OCI-LY1 (cell line): Measurements from ENCODE around the gene F2R.

Experiments used
- H2AFZ ChIP-seq: fragments of 200-600 bp; sonication (generic), shearing (Covaris generic); 2 replicates; pipeline ENCODE4 v1.6.0; 2014; ENCODE audit warnings: antibody characterized with exemption, mild to moderate bottlenecking, low read length
- H3F3A ChIP-seq: fragments of 200-600 bp; sonication (generic), shearing (Covaris generic); 2 replicates; pipeline ENCODE4 v1.6.0; 2014; ENCODE audit warnings: mild to moderate bottlenecking, antibody characterized with exemption, low read length, moderate library complexity; ENCODE audit not compliant: insufficient read depth
- H3K27ac ChIP-seq: fragments of 200-600 bp; sonication (generic); 2 replicates; pipeline ENCODE4 v1.5.1; 2014; ENCODE audit warnings: low read length, mixed run types, mild to moderate bottlenecking, low read depth; ENCODE audit not compliant: poor library complexity, severe bottlenecking
- H3K27me3 ChIP-seq: fragments of 200-600 bp; sonication (generic); 2 replicates; pipeline ENCODE4 v1.6.0; 2014; ENCODE audit warnings: antibody characterized with exemption, mild to moderate bottlenecking, low read length, moderate library complexity; ENCODE audit not compliant: insufficient read depth
- H3K36me3 ChIP-seq: fragments of 200-600 bp; sonication (generic); 2 replicates; pipeline ENCODE4 v1.6.1; 2014; ENCODE audit warnings: mild to moderate bottlenecking, antibody characterized with exemption, low read length, moderate library complexity, mixed read lengths; ENCODE audit not compliant: insufficient read depth
- H3K4me1 ChIP-seq: fragments of 200-600 bp; sonication (generic); 2 replicates; pipeline ENCODE4 v1.5.1; 2014; ENCODE audit warnings: mild to moderate bottlenecking, low read length, moderate library complexity; ENCODE audit not compliant: insufficient read depth, severe bottlenecking
- H3K4me2 ChIP-seq: fragments of 200-600 bp; sonication (generic), shearing (Covaris generic); 2 replicates; pipeline ENCODE4 v1.6.1; 2014; ENCODE audit warnings: low read length
- H3K4me3 ChIP-seq: fragments of 200-600 bp; sonication (generic); 2 replicates; pipeline ENCODE4 v1.5.1; 2014; ENCODE audit warnings: low read length, low read depth, mild to moderate bottlenecking, mixed read lengths; ENCODE audit not compliant: poor library complexity, severe bottlenecking
- H3K79me2 ChIP-seq: fragments of 200-600 bp; shearing (Covaris generic); 2 replicates; pipeline ENCODE4 v1.6.1; 2016; ENCODE audit warnings: mixed run types, low read length, mixed read lengths; ENCODE audit not compliant: insufficient read depth
- H3K9ac ChIP-seq: fragments of 200-600 bp; sonication (generic), shearing (Covaris generic); 2 replicates; pipeline ENCODE4 v1.6.1; 2014; ENCODE audit warnings: mild to moderate bottlenecking, low read length, mixed read lengths
- H3K9me2 ChIP-seq: fragments of 200-600 bp; sonication (generic), shearing (Covaris generic); 2 replicates; pipeline ENCODE4 v1.6.1; 2014; ENCODE audit warnings: low read depth, mild to moderate bottlenecking, low read length, mixed read lengths
- H3K9me3 ChIP-seq: fragments of 200-600 bp; shearing (Covaris generic); 2 replicates; pipeline ENCODE4 v1.6.1; 2014; ENCODE audit warnings: low read length, mixed read lengths
- H4K20me1 ChIP-seq: fragments of 200-600 bp; sonication (generic), shearing (Covaris generic); 2 replicates; pipeline ENCODE4 v1.6.0; 2016; ENCODE audit warnings: mild to moderate bottlenecking, low read length; ENCODE audit not compliant: insufficient read depth
- CTCF ChIP-seq: fragments of 200-600 bp; sonication (generic), shearing (Covaris generic); IDR thresholded peaks from 2 replicates; pipeline ENCODE4 v1.5.1; 2017; ENCODE audit warnings: mild to moderate bottlenecking, antibody characterized with exemption, low read length, moderate library complexity, mixed read lengths
- EZH2 ChIP-seq: fragments of 200-600 bp; sonication (generic), shearing (Covaris generic); IDR thresholded peaks from 2 replicates; pipeline ENCODE4 v1.8.0; 2017; ENCODE audit warnings: borderline replicate concordance, mixed run types, mild to moderate bottlenecking, antibody characterized with exemption, low read length, moderate library complexity, mixed read lengths

The F2R gene

DNA sequence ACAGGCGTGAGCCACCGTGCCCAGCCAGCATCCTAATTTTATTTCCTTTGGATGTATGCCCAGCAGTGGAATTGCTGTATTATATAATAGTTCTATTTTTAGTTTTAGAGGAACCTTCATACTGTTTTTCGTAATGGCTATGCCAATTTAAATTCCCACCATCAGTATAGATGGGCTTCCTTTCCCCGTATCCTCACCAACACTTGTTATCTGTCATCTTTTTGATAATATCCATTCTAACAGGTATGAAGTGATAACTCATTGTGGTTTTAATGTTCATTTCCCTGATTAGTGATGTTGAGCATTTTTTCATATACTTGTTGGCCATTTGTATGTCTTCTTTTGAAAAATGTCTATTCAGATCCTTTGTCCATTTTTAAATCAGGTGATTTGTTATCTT is 13.0 kb downstream of the F2R start:
- no peak overlapping the region for H3K9ac ChIP-seq
- H3K36me3 ChIP-seq = no peaks in the 10 kb centered on the region
- H4K20me1 ChIP-seq = no peaks in the 10 kb centered on the region
- no peaks in the 10 kb centered on the region for H3K4me1 ChIP-seq
- no peak overlapping the region for H3K4me3 ChIP-seq
- no peak overlapping the region for H2AFZ ChIP-seq
- TF ChIP-seq EZH2 (no peak), CTCF (no peak)
- H3K4me2 ChIP-seq = no peak overlapping the region
- H3K27me3 ChIP-seq = no peaks in the 10 kb centered on the region
- no peak overlapping the region for H3K27ac ChIP-seq
- H3K9me2 ChIP-seq = no peaks in the 10 kb centered on the region
- H3K79me2 ChIP-seq = no peaks in the 10 kb centered on the region
- H3K9me3 ChIP-seq = peaks cover 10% of the 10 kb centered on the region
- no peaks in the 10 kb centered on the region for H3F3A ChIP-seq

GRCh38 chr5:76729373-76730290 is 13.7 kb downstream of the F2R start:
- Histone ChIP-seq H4K20me1 (no peaks in the 10 kb centered on the region), H3K4me1 (no peaks in the 10 kb centered on the region), H3K27me3 (no peaks in the 10 kb centered on the region), H3F3A (no peaks in the 10 kb centered on the region), H3K4me2 (no peak overlapping the region), H3K36me3 (no peaks in the 10 kb centered on the region), H3K79me2 (no peaks in the 10 kb centered on the region), H2AFZ (no peak overlapping the region), H3K9me2 (no peaks in the 10 kb centered on the region), H3K27ac (no peak overlapping the region), H3K9me3 (peaks cover 10% of the 10 kb centered on the region), H3K4me3 (no peak overlapping the region), H3K9ac (no peak overlapping the region)
- TF ChIP-seq EZH2 (no peak), CTCF (no peak)

DNA sequence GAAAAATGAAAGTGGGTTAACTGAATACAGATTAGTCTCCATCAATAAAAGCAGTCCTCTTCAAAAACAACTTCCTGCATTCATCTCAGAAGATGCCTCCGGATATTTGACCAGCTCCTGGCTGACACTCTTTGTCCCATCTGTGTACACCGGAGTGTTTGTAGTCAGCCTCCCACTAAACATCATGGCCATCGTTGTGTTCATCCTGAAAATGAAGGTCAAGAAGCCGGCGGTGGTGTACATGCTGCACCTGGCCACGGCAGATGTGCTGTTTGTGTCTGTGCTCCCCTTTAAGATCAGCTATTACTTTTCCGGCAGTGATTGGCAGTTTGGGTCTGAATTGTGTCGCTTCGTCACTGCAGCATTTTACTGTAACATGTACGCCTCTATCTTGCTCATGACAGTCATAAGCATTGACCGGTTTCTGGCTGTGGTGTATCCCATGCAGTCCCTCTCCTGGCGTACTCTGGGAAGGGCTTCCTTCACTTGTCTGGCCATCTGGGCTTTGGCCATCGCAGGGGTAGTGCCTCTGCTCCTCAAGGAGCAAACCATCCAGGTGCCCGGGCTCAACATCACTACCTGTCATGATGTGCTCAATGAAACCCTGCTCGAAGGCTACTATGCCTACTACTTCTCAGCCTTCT is 16.6 kb downstream of the F2R start:
- H3K27ac ChIP-seq = no peak overlapping the region
- no peaks in the 10 kb centered on the region for H3K36me3 ChIP-seq
- H3F3A ChIP-seq = no peaks in the 10 kb centered on the region
- H3K9me3 ChIP-seq = peaks cover 10% of the 10 kb centered on the region
- TF ChIP-seq CTCF (no peak), EZH2 (no peak)
- no peaks in the 10 kb centered on the region for H3K79me2 ChIP-seq
- H4K20me1 ChIP-seq = no peaks in the 10 kb centered on the region
- no peak overlapping the region for H3K9ac ChIP-seq
- H3K27me3 ChIP-seq = no peaks in the 10 kb centered on the region
- H2AFZ ChIP-seq = no peak overlapping the region
- H3K4me3 ChIP-seq = no peak overlapping the region
- no peaks in the 10 kb centered on the region for H3K4me1 ChIP-seq
- no peak overlapping the region for H3K4me2 ChIP-seq
- no peaks in the 10 kb centered on the region for H3K9me2 ChIP-seq
